HG03135 (cell line): ENCODE results near the gene ALKBH7.
"Not testable (repeated sequence)": the region's sequence is repeated elsewhere in the genome, so short reads cannot be mapped to it uniquely, and the experiment has no call there.

Experiments
- ATAC-seq: cut with Tn5 transposase; IDR thresholded peaks from one replicate; pipeline ENCODE4 v1.9.1; 2021; ENCODE audit warnings: mild to moderate bottlenecking, moderate library complexity; ENCODE audit not compliant: unreplicated experiment

ALKBH7 gene, protein sequence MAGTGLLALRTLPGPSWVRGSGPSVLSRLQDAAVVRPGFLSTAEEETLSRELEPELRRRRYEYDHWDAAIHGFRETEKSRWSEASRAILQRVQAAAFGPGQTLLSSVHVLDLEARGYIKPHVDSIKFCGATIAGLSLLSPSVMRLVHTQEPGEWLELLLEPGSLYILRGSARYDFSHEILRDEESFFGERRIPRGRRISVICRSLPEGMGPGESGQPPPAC

GRCh38 chr19:6372594-6373095 is at the start of gene ALKBH7:
Gene ALKBH7, plus strand, starts transcription at chr19:6372794. Its CDS starts 27 bp downstream, at chr19:6372821.
- peak; percentile 76 for ATAC-seq

DNA sequence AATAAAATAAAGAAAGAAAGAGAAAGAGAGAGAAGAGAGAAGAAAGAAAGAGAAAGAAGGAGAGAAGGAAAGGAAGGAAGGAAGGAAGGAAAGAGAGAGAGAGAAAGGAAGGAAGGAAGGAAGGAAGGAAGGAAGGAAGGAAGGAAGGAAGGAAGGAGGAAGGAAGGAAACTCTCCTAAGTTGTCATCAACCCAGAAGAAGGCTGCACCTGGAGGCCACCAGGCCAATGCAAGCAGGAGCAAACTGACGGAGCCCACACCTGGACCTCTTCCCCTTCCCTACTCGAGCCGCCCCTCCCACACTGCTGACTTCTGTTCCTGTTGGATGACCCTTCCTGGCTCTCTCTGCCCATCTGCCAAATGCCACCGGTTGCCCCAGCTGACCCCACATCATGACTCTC is 47.8 kb upstream of the ALKBH7 start:
- ATAC-seq = no peak

DNA sequence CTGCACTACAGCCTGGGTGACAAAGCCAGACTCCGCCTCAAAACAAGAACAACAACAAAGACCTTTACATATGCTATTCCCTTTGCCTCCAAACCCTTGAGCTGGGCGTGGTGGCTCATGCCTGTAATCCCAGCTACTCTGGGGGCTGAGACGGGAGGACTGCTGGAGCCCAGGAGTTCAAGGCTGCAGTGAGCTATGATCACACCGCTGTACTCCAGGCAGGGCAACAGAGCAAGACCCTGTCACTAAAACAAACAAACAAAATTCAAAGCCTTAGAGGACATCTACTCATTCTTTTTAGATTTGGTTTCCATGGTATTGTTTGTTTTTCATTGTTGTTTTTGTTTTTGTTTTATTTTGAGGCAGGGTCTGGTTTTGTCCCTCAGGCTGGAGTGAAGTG is 47.0 kb upstream of the ALKBH7 start:
- no peak for ATAC-seq

DNA sequence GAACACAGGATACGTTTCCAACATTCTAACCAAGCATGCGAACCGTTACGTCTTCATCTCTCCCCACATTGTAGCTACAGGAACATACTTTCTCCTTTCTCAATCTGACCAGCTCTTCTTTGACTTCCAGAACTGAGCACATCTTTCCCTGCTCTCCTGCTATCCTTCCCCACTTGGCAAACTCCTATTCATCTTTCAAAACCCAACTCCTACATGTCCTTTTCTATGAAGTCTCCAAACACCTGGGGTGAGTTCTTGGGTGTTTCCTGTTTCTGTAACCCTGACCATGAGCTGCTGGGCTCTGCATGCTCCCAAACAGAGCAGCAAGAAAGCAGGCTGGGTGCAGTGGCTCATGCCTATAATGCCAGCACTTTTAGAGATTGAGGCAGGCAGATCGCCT is 45.8 kb upstream of the ALKBH7 start:
- no peak for ATAC-seq

- ATAC-seq = no peak
Observed at GRCh38 chr19:6333439-6333838, 39.2 kb upstream of the ALKBH7 start, which contains the start of gene ACER1. Gene ACER1, minus strand, starts transcription at chr19:6333612. Its CDS starts 61 bp downstream, at chr19:6333551.

DNA sequence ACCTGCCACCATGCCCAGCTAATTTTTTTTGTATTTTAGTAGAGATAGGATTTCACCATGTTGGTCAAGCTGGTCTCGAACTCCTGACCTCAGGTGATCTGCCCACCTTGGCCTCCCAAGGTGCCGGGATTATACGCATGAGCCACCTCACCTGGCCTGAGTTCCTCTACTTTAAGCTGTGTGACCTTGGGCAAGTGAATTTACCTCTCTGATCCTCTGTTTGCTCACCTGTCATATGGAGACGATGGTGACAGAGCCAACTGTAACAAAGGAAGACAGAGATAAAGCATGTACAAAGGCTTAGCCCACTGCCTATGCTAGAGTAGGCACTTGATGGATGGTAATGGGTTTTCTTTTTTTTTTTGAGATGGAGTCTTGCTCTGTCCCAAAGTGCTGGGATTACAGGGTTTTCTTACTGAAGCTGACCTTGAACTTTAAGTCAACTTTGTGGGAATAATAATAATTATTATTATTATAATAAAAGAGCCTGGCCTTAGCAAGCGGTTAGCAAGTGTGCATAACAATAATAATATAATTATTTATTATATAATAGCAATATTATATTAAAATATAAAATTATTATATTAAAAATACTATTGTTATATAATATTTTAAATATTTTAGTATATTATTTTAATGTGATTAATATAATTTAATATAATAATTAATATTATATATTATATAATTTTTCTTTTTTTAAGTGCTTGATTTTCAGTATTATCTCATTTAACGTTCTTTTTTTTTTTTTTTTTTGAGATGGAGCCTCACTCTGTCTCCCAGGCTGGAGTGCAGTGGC is 37.9 kb upstream of the ALKBH7 start:
- no peak for ATAC-seq

DNA sequence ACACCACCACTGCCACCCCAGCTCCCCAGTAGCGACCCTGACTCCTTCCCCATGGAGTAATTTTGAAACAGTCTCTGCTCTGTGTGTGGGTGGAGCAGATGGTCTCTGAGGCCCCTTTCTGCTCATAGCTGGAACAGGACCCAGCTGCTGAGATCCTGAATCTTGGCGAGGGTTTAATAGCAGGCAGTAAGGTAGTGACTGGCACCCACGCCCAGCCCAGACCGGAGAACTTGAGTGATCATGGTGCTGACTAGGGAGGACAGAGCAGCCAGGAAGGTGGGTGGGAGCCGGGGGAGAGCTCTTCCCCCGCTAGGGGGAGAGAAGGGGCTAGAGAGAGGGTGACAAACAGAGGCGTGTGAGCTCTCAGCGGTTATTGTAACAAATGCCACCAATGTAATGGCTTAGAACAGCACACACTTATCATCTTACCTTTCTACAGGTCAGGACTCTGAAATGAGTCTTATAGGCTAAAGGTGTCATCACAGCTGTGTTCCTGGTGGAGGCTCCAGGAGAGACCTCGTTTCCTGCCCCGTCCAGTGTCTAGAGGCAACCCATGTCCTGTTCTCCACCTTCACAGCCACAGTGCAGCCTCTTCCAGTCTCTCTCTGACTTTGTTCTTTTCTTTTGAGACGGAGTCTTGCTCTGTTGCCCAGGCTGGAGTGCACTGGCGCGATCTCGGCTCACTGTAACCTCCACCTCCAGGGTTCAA is 31.9 kb upstream of the ALKBH7 start:
- ATAC-seq = no peak

DNA sequence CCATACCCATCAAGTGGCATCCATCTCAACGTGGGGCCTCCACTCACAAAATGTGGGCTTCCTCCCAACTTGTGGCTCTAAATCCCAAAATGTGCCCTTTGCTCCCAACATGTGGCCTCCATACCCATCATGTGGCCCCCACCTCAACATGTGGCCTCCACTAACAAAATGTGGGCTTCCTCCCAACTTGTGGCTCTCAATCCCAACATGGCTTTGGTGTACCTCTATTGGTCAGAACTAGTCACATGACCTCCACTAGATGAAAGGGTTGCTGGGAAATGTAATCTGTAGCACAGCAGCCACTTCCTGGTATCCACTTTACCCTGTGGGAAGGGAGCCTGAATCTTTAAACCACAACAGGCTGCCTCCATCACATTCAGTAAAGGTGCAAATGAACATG is 29.1 kb upstream of the ALKBH7 start:
- no peak for ATAC-seq

- not testable (repeated sequence) for ATAC-seq
Observed at GRCh38 chr19:6349271-6349670, 23.3 kb upstream of the ALKBH7 start.

GRCh38 chr19:6350688-6351087 is 21.9 kb upstream of the ALKBH7 start:
- ATAC-seq = no peak

DNA sequence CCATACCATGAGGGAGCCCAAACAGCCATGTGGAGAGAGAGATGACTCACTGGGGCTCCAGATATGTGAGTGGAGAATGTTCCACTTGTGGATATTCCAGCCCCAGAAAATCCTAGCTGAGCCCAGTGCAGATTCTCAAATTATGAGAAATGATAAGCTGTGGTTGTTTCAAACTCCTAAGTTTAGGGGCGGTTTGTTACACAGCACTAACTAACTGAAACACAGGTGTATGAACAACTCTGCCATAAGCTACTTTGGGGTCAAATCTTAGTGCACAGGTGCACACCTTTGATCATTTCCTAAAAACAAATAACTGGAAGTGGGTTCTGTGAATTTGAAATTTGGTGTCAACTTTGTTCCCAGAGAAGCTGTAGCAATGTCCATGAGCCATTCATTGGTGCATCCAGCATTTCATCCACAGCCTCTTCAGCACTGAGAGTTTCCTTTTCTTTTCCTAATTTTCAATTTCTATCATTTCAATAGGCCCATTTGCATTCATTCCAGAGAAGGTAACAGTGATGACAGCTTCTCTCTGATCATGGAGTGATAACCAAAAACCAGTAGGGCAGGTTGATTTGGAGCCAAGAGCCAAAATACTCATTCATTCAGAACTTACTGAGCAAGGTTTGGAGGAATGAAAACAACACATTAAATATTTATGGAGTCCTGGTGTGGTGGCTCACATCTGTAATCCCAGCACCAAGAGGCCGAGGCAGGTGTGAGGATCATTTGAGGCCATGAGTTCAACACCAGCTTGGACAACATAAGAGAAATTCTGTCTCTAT is 20.0 kb upstream of the ALKBH7 start:
- no peak for ATAC-seq

DNA sequence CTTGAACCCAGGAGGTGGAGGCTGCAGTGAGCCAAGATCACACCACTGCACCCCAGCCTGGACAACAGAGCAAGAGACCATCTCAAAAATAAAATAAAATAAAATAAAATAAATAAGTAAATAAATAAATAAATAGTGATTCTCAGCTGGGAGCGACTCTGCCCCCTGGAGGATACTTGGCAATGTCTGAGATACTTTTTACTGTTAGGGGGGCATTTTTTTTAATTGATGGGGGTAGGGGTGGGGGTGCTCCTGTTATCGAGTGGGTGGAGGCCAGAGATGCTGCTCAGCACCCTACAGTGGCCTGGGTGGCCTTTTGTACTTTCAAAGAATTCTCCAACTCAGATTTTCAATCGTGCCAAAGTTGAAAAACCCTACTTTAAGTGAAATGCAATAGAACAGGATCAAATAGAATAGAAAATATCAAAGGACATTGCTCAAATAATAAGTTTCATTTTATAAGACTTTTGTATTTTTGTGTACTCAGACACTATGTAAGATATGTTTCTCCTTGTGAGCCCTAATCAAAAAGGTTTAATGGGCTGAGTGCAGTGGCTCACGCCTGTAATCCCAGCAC is 18.4 kb upstream of the ALKBH7 start:
- no peak for ATAC-seq

DNA sequence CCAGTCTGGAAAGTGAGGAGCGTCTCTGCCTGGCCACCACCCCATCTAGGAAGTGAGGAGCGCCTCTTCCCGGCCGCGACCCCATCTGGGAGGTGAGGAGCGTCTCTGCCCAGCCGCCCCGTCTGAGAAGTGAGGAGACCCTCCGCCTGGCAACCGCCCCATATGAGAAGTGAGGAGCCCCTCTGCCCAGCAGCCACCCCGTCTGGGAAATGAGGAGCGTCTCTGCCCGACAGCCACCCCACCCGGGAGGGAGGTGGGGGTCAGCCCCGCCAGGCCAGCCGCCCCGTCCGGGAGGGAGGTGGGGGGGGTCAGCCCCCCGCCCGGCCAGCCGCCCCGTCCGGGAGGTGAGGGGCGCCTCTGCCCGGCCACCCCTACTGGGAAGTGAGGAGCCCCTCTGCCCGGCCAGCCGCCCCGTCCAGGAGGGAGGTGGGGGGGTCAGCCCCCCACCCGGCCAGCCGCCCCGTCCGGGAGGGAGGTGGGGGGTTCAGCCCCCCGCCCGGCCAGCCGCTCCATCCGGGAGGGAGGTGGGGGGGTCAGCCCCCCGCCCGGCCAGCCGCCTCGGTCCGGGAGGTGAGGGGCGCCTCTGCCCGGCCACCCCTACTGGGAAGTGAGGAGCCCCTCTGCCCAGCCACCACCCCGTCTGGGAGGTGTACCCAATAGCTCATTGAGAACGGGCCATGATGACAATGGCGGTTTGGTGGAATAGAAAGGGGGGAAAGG is 17.1 kb upstream of the ALKBH7 start:
- ATAC-seq = not testable (repeated sequence)

DNA sequence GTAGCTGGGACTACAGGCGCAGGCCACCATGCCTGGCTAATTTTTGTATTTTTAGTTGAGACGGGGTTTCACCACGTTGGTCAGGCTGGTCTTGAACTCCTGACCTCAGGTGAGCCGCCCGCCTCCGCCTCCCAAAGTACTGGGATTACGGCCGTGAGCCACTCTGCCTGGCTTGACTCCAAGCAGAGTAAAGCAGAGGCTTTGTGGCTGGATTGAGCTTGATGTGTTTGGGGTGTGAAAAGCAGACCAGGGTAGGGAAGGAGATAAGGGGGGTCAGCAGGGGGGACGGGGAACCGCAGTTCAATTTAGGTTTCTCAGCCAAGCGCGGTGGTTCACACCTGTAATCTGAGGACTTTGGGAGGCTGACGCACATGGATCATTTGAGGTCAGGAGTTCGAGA is 15.4 kb upstream of the ALKBH7 start:
- no peak for ATAC-seq

GRCh38 chr19:6358003-6358402 is 14.6 kb upstream of the ALKBH7 start:
- ATAC-seq = no peak

- no peak for ATAC-seq
Observed at GRCh38 chr19:6359568-6360341, 12.8 kb upstream of the ALKBH7 start.

- not testable (repeated sequence) for ATAC-seq
Observed at GRCh38 chr19:6360445-6360844, 12.1 kb upstream of the ALKBH7 start.

GRCh38 chr19:6360857-6361216 is 11.8 kb upstream of the ALKBH7 start:
- not testable (repeated sequence) for ATAC-seq

DNA sequence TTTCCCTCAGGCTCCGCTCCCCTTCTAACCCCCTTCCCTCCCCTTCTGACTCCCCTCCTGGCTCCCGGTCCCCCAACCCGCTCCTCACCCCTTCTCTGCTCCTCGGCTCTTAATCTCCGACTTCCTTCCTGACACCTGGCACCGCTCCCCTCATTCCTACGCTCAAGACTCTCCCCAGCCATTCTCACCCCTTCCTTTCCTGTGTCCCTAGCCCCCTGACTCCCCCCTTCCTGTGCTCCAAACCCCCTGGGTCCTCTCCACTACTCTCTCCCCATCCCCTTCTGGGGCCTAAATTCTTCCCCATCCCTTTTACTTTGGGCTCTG is 10.6 kb upstream of the ALKBH7 start:
- no peak for ATAC-seq
